Activated CD4-positive, CD25-positive, alpha-beta regulatory T cell treated with anti-CD3 and anti-CD28 coated beads, Interleukin-2, amount 50 U/mL, for 16 hours (primary cell): ENCODE measurements around the gene DDX17.

Experiments used
- DNase-seq: peaks from one replicate; pipeline ENCODE4 v3.0.0-alpha.2; 2020; ENCODE audit warnings: low read depth, low spot score

The DDX17 gene

DNA sequence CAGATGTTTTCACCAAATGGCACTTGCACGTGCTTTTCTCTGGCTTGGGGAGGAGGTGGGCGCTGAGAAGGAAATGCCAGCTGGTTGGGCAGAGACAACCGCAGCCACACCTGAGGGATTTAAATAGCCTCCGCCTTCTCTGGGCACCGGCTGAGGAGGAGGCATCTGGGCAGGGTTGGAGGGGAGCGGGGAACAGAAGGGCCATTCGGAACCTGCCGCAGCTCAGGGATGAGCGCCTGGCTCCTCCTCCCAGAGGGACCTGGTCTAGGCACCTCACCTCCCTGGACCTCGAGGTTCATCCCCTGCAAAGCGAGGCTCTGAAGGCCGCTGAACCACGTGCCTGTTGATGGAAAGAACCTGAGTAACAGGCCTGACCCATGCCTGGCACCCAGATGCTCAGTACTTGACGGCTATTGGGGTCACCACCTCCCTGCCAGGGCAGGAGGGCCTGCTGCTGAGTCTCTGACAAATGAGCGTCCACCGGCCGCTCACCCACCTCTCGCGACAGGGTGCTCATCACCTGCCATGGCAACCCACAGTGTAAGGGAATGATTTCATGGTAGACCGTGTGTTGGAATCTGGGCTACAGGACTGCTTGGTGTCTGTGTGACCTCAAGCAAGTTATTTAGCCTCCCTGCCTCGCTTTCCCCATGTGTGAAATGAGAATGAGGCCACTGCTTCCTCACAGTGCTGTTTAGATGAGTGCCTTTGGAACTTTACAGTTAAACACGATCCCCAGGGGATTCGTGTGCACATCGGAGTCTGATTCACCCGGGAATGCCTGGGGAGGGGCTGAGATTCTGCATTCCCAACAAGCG, 40.2 kb downstream of the DDX17 start:
- DNase-seq, result no peak

DNA sequence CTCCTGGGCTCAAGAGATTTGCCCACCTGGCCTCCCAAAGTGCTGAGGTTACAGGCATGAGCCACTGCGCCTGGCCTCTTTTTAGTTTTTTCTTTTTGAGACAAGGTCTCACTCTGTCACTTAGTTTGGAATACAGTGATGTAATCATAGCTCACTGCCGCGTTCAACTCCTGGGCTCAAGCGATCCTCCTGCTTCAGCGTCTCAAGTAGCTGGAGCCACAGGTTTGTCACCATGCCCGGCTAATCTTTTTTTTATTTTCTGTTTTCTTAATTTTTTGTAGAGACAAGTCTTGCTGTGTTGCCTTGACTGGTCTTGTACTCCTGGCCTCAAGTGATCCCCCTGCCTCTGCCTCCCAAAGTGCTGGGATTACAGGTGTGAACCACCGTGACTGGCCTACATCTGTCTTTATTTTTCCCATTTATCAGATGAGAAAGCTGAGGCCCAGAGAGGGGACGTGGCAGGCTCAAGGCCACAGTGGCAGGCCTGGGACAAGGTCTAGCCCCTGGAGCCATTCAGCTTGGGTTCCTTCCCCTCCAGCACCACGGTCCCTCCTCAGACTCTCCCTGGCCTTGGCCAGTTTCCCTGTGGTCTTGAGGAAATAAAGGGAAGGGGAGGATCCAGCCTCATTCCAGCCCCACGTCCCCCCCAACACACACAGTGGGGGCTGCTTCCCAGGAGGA, 41.0 kb downstream of the DDX17 start:
- DNase-seq, result no peak

- DNase-seq, result no peak
These were observed 42.9 kb downstream of the DDX17 start for GRCh38 chr22:38462960-38463784.

- no peak for DNase-seq
These were observed 44.6 kb downstream of the DDX17 start for GRCh38 chr22:38461414-38462081.

GRCh38 chr22:38461057-38461413, 45.1 kb downstream of the DDX17 start:
- DNase-seq, result no peak

DNA sequence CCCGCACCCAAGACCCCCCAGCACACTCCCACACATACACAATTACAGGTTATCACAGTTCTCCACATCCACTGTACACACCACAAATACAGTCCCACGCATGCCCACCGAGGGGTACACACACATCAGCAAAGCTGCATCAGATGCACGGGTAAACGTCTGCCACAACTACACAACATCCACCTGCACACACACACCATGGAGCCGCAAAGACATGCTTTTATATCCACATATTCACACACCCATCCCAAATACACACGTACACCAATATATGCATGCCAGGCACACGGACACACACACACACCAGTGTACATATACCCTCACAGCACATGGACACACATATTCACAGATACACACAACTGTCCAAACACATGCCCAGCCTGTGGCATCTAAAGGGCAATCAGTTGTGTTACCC, 45.7 kb downstream of the DDX17 start:
- no peak for DNase-seq

DNA sequence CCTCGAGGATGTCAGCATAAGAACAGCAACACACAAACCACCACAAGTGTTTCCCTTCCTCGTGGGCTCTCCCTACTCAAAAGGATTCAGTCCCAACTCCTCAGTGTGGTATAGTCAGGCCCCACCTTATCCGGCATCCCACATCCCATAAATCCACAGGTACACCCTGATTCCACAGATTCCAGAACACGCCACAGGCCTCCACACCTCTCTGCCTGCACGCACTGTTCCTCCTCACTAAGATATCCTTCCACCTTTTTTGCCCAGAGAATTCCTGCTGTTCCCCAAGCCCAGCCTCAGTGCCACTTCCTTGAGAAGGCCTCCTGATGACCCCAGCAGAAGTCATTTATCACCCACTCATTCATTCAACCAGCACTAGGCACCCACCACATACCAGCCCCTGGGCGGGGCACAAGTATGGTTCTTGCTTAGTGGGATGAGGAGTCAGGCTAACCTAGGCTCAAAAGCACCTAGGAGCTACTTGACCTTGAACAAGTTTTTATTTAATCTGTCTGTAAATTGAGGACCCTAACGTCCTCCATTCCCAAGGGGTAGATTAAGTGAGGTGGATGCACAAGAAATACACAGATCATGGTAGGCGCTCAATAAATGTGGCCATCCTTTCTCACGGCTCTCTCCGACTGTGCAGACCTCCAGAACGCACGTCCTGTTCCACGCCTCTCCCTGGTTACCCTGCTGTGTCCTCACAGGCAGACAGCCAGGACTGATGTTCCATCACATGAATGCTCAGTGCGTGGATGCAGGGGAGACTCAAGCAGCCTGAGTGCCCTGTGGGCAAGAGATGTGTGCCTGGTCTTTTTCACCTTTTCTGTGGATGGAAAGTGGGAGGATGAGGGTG, 49.0 kb downstream of the DDX17 start:
- DNase-seq, result no peak

- no peak for DNase-seq
These were observed 49.8 kb downstream of the DDX17 start for GRCh38 chr22:38456272-38456835.

GRCh38 chr22:38455530-38456271, 50.4 kb downstream of the DDX17 start:
- DNase-seq, result no peak

- no peak for DNase-seq
These were observed 51.0 kb downstream of the DDX17 start, which contains the start of gene KCNJ4 for GRCh38 chr22:38455076-38455529. Gene KCNJ4, minus strand, starts transcription at chr22:38455199. Its CDS starts 27,067 bp downstream, at chr22:38428132.

DNA sequence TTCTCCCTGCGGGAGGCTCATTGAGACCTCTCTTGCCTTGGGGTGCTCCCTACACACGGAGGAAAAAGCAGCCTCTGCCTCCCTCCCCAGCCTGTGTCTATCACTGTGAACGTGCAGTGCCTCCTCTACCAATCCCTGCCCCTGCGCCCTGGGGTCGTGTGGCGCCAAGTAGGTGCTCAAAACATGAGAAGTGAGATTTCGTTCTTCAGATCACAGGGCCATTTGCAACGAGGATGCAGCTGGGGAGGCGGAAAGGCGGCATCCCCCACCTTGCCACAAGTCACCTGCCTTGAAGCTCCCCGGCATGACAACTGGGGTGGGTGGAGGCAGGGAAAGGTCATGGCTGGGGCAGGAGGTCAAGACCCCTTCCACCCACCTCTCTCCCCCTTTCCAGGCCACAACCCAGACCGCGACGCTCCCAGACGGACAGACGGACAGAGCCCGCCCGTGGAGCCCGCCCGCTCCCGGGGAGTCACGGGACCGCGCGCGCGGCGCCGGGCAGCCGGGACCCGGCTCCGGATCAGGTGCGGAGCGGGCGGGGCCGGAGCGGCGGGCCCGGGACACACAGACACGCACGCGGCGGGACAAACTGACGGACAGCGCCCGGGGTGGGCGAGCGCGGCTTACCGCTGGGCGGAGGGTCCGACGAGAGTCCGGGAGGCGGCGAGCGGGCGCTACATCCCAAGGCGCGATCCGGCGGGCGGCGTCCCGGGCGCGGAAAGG, 51.6 kb downstream of the DDX17 start:
- DNase-seq, result no peak

GRCh38 chr22:38453996-38454352, 52.1 kb downstream of the DDX17 start:
- no peak for DNase-seq

GRCh38 chr22:38453066-38453672, 52.9 kb downstream of the DDX17 start:
- DNase-seq, result no peak

DNA sequence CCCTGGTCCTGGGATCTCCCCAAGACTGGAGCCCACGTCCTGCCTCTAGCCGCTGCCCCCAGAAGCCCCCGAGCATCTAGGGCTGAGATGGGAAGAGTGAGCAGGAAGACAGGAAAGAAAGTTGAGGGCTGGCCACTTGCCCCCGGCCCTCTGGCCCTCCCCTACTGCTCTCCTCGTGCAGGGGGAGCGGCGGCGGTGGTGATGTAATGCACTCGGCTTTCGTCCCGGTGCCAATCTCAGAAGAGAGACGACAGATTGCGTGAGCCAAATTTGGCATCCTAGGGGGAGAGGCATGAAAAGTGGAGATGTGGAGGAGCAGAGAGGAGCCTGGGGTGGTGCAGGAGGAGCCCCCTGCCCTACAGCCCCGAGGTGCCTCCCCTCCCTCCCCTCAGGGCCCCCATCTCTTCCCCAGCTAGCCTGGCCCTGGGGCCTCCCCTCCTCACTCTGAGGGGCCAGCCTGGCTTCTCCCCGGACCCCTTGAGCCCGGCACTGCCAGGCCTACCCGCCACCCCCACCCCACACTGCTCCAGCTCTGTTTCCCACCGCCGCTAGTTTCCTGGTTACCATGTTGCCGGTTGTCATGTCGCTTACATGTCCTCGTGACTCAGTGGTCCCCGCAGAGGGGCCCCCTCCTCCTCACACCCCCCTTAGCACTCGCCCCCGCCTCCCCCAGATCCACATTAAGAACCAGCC, 53.6 kb downstream of the DDX17 start:
- DNase-seq, result no peak

DNA sequence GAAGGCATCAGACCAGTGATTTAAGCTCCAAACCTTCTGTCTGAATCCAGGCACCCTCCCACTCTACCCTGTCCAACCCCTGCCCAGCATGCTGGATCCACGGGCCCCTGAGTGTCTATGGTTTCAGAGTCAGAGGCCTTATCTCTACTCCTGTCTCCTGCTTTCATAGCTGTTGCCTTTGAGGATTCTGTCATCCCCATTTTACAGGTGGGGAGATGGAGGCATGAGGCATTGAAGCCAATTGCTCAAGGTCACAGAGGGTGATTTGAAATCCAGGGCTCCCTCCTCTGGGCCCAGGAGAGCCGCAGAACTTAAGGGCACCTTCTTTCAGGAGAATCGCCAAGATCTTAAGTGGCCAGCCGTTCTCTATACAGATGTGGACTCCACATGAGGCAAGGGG, 54.2 kb downstream of the DDX17 start:
- no peak for DNase-seq

- no peak for DNase-seq
These were observed 54.7 kb downstream of the DDX17 start for GRCh38 chr22:38451404-38451803.

DNA sequence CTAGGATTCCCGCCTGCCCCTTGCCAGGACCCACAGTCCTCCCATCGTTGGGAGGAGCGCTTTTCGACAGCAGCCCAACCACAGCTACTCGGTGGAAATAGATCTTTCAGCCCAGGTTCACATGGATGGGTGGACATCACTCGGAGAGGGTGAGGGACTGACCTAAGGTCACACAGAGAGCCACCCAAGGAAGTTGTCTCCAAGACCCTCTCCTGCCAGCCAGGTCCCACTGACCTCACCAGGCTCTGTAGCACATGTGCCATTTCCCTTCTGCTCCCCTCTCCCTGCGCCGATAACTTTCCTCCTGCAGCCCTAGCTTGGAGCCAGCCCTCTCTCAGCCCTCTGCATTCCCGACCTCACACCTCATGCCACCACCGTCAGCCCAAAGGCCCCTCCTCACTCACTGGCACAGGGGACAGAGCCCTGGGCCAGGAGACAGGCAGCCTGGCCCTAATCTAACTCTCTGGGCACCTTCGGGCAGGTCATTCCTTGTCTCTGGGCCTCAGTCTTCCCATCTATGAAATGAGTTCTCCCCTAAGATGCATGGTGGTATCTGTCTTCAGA, 55.8 kb downstream of the DDX17 start:
- DNase-seq, result no peak

- DNase-seq, result no peak
These were observed 56.3 kb downstream of the DDX17 start for GRCh38 chr22:38449776-38450175.
